H4 (cell line): ENCODE results near the gene VWDE. TPM values are rescaled to one million over a fixed set of nuclear protein-coding genes. Genes with fewer than 3 reads are reported as not detected.

Experiments
- DNase-seq: peaks from one replicate; pipeline ENCODE4 v3.0.0-alpha.2; 2015; ENCODE audit warnings: low spot score
- total RNA-seq: library from RNA; depleted of rRNA; stranded (reverse); fragments of >200 nt; shearing (Covaris generic); gene quantifications from 2 replicates; pipeline ENCODE4 v1.2.3, GENCODE V29; 2014

The VWDE gene
- total RNA-seq, 1 experiment from 2014 or later: 2.0 TPM

- no peak for DNase-seq
These were observed 74.5 kb downstream of the VWDE start for GRCh38 chr7:12328888-12329770.

GRCh38 chr7:12327922-12328321 is 75.7 kb downstream of the VWDE start:
- no peak for DNase-seq

GRCh38 chr7:12325646-12326045 is 78.0 kb downstream of the VWDE start:
- no peak for DNase-seq

- DNase-seq: no peak
These were observed 80.2 kb downstream of the VWDE start for GRCh38 chr7:12323415-12323814.

GRCh38 chr7:12322903-12323300 is 80.8 kb downstream of the VWDE start:
- no peak for DNase-seq

- DNase-seq: no peak
These were observed 81.3 kb downstream of the VWDE start for GRCh38 chr7:12322284-12322902.

- DNase-seq: no peak
These were observed 82.5 kb downstream of the VWDE start for GRCh38 chr7:12320987-12321647.

GRCh38 chr7:12320241-12320986 is 83.3 kb downstream of the VWDE start:
- DNase-seq: no peak

GRCh38 chr7:12317675-12318074 is 86.0 kb downstream of the VWDE start:
- DNase-seq: no peak

GRCh38 chr7:12316925-12317324 is 86.7 kb downstream of the VWDE start:
- DNase-seq: no peak

GRCh38 chr7:12315049-12315448 is 88.6 kb downstream of the VWDE start:
- no peak for DNase-seq

- DNase-seq: no peak
These were observed 89.5 kb downstream of the VWDE start for GRCh38 chr7:12314199-12314598.

- DNase-seq: no peak
These were observed 98.2 kb downstream of the VWDE start for GRCh38 chr7:12305502-12305901.

GRCh38 chr7:12303495-12303894 is 100.2 kb downstream of the VWDE start:
- no peak for DNase-seq

- no peak for DNase-seq
These were observed 100.6 kb downstream of the VWDE start for GRCh38 chr7:12303062-12303461.

GRCh38 chr7:12300415-12300814 is 103.2 kb downstream of the VWDE start:
- DNase-seq: no peak

- no peak for DNase-seq
These were observed 104.3 kb downstream of the VWDE start for GRCh38 chr7:12299367-12299766.

GRCh38 chr7:12297283-12298108 is 106.2 kb downstream of the VWDE start:
- no peak for DNase-seq

GRCh38 chr7:12296051-12296570 is 107.6 kb downstream of the VWDE start:
- no peak for DNase-seq

GRCh38 chr7:12294701-12295100 is 109.0 kb downstream of the VWDE start:
- no peak for DNase-seq

GRCh38 chr7:12291870-12292269 is 111.8 kb downstream of the VWDE start:
- no peak for DNase-seq
